ENCODE data around the gene IL3RA.

The IL3RA gene

DNA sequence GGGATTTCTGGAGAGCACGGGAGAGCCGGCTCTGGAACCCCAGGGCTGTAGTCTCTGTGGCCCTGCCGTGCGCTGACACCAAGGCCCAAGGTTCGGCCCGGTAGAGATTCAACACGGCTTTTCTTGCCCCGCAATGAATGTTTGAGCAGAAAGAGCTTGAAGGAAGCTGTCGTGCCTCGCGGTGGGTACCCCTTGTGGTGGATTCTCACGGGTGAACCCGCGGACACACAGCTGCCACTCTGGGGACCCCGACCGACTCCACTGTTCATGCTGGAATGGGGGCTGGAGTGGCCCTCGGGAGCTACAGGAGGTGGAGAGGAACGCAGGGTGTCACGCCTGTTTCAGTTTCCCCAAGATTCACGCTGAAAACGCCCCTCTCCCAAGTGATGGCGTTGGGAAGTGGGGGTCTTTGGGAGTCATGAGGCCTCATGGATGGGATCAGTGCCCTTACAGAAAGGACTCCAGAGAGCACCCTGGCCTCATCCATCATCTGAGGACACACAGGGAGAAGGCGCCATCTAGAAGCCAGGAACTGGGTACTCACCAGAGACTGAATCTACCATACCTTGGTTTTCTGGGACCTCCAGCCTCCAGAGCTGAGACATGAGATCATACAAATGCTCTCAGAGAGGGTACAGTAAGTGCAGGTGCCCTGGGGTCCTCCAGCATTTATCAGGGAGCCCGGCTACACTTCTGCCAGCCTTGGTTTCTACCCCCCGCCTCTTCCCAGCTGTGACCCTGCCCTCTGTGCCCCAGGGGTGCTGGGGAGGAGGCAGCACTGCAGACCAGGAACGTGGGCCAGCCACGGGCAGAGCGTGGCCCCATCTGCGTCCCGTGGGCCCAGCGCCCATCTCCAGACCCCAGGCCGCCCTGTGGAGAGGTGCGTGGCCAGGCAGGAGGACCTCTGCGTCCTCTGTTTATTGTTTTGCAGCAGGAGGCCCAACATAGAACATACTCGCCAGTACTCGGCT is 49.0 kb downstream of the IL3RA start:
- TF ChIP-seq, protein P1, sequence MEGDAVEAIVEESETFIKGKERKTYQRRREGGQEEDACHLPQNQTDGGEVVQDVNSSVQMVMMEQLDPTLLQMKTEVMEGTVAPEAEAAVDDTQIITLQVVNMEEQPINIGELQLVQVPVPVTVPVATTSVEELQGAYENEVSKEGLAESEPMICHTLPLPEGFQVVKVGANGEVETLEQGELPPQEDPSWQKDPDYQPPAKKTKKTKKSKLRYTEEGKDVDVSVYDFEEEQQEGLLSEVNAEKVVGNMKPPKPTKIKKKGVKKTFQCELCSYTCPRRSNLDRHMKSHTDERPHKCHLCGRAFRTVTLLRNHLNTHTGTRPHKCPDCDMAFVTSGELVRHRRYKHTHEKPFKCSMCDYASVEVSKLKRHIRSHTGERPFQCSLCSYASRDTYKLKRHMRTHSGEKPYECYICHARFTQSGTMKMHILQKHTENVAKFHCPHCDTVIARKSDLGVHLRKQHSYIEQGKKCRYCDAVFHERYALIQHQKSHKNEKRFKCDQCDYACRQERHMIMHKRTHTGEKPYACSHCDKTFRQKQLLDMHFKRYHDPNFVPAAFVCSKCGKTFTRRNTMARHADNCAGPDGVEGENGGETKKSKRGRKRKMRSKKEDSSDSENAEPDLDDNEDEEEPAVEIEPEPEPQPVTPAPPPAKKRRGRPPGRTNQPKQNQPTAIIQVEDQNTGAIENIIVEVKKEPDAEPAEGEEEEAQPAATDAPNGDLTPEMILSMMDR (IDR thresholded peaks at IDR 0.05; ENCODE audit: control extremely low read depth, extremely low read depth, low read depth, missing control alignments): no peak
- ChIA-PET POLR2A (no interaction called here), CTCF (no interaction called here)
- peak; percentile 10 for DNase-seq (ENCODE audit: extremely low spot score)

DNA sequence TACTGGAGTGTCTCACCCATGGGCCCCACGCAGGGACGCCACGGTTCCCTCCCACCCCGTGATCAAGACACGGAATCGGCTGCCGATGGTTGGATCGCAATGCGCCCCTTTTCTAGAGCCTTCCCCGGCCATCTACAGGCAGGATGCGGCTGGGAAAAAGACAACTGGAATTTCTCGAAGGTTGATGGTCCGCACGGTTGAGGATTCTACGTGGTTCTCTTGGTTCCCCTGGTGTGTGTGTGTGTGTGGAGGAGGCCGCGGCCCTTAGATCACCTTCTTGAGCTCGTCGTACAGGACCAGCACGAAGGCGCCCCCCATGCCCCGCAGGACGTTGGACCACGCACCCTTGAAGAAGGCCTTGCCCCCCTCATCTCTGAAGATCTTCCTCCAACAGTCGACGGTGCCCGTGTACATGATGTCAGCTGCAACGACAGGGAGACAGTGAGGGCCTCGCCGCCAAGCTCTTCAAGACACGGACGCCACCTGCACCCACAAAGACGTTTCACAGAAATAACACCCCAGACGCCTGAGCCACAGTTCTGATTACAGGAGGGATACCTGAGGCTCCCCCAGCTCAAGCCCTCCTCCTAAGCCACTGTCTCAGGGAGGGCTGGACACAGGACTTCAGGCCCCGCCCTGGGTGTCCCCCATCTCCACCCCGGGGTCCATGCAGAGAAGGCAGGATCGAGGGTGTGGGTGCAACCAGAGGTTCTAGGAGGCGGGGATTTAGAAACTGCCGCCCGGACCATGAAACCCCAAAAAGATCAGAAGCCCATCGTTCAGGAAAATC is 49.9 kb downstream of the IL3RA start:
- TF ChIP-seq, protein P1 (IDR thresholded peaks at IDR 0.05; ENCODE audit: control extremely low read depth, extremely low read depth, low read depth, missing control alignments): no peak
- ChIA-PET CTCF (no interaction called here), POLR2A (no interaction called here)
- DNase-seq (ENCODE audit: extremely low spot score): peak; percentile 3

DNA sequence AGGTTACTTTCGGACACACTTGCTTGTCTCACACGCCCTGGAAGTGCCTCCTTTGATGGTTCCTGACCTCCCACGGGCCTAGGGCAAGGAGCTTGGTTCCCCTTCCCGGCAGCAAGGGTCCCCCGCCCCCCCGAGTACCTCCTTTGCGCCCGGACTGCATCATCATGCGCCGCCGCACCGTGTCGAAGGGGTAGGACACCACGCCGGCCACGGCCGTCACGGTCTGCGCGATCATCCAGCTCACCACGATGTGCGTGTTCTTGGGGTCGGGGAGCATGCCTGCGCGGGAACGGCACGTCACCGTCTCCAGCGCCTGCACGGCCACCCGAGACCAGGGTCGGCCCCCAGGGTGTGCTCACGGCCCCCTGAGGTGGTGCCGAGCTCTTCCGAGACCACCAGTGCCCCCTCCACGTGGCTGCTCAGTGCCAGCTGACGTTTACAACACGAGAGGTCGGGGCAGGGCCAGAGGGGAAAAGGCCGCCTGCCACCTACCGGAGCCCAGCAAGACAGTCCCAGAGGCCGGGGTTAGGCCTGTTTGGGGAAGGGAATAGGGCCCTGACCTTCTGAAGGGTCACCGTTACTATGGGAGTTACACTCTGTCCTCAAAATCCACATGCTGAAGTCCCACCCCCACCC is 50.7 kb downstream of the IL3RA start:
- ChIA-PET CTCF (no interaction called here), POLR2A (no interaction called here)
- TF ChIP-seq, protein P1 (IDR thresholded peaks at IDR 0.05; ENCODE audit: control extremely low read depth, extremely low read depth, low read depth, missing control alignments): no peak
- no peak for DNase-seq (ENCODE audit: extremely low spot score)

DNA sequence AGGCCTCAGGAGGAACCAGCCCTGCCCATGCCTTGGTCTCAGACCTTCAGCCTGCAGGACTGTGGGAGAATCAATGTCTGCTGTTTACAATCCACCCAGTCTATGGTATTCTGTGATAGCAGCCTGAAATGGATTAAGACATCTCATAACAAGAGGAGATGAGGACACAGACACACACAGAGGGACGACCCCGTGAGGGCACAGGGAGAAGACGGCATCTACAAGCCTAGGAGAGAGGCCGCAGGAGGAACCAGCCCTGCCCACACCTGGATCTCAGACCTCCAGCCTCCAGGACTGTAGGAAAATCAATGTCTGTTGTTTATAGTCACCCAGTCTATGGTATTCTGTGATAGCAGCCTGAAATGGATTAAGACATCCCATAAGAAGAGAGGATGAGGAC is 52.1 kb downstream of the IL3RA start:
- ChIA-PET POLR2A (no interaction called here), CTCF (no interaction called here)
- TF ChIP-seq, protein P1 (IDR thresholded peaks at IDR 0.05; ENCODE audit: control extremely low read depth, extremely low read depth, low read depth, missing control alignments): no peak
- no peak for DNase-seq (ENCODE audit: extremely low spot score)

DNA sequence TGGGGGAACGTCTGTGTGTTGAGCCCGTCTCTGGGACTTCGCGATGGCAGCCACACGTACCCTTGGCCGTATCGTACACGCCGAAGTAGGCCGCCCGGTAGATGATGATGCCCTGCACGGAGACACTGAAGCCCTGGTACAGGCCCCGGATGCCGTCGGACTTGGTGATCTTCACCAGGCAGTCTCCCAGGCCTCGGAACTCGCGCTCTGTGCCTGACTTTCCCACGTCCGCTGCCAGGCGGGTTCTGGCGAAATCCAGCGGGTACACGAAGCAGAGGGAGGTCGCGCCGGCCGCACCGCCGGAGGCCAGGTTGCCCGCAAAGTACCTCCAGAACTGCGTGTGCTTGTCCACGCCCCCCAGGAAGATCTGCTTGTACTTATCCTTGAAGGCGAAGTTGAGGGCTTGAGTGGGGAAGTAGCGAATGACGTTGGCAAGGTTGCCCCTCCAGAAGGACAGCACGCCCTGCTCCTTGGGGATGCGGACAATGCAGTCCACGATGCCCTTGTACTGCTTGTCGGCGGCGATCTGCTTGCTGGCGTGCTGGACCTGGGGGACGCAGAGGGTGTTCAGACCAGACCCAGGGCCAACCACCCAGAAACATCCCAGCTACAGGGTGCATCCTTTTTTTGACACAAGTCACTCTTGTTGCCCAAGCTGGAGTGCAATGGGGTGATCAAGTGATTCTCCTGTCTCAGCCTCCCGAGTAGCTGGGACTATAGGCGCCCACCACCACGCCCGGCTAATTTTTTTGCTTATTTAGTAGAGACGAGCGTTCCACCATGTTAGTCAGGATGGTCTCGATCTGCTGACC is 52.8 kb downstream of the IL3RA start:
- CTCF ChIA-PET: no interaction called here
- TF ChIP-seq, protein P1 (IDR thresholded peaks at IDR 0.05; ENCODE audit: control extremely low read depth, extremely low read depth, low read depth, missing control alignments): no peak
- POLR2A ChIA-PET: no interaction called here
- no peak for DNase-seq (ENCODE audit: extremely low spot score)

DNA sequence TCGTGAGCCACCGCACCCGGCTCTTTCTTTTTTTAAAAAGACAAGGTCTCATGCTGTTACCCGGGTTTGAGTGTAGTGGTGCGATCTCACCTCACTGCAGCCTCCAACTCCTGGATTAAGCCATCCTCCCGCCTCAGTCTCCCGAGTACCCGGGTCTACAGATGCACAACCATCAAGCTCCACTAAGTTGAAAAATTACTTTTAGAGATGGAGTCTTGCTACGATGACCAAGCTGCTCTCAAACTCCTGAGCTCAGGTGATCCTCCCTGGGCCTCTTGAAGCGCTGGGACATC is 53.4 kb downstream of the IL3RA start:
- TF ChIP-seq, protein P1 (IDR thresholded peaks at IDR 0.05; ENCODE audit: control extremely low read depth, extremely low read depth, low read depth, missing control alignments): no peak
- POLR2A ChIA-PET: no interaction called here
- no peak for DNase-seq (ENCODE audit: extremely low spot score)

More for the DNA sequence above, 53.4 kb downstream of the IL3RA start:
- CTCF ChIA-PET: no interaction called here

All from GM10248 (cell line).